ENCODE results near the gene NOVA1. TPM values are rescaled to one million over a fixed set of nuclear protein-coding genes. Genes with fewer than 3 reads are reported as not detected.

The NOVA1 gene
- total RNA-seq, 3 donors from 2014 or later (not counting 1 experiment from before 2014, with no cell fraction given): not detected

DNA sequence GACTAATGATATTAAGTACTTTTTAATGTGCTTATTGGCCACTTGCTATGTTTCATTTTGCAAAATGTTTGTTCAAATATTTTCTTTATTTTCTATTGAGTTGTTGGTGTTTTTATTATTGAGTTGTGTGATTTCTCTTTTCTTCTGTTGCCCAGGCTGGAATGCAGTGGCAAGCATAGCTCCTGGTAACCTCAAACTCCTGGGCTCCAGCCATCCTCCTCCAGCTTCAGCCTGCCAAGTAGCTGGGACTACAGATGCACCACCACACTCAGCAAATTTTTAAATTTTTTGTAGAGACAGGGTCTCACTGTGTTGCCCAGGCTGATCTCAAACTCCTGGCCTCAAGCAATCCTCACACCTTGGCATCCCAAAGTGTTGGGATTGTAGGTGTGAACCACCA, 199.2 kb downstream of the NOVA1 start:
- no peak overlapping the region for H3K4me3 Mint-ChIP-seq
- DNase-seq: no peak
- H3K9me3 ChIP-seq (ENCODE audit: control insufficient read depth, insufficient read depth, low read length): peaks cover 3% of the 10 kb centered on the region
- no peaks in the 10 kb centered on the region for H3K36me3 Mint-ChIP-seq
- H3K4me1 Mint-ChIP-seq: no peaks in the 10 kb centered on the region
- no peak for ATAC-seq
- no peak overlapping the region for H3K27ac ChIP-seq (ENCODE audit: low read length)
- no peaks in the 10 kb centered on the region for H3K36me3 ChIP-seq (ENCODE audit: control insufficient read depth, insufficient read depth, low read length)
- no peaks in the 10 kb centered on the region for H3K4me1 ChIP-seq (ENCODE audit: control insufficient read depth, insufficient read depth, low read length)
- H3K27ac Mint-ChIP-seq: no peak overlapping the region
- intact Hi-C loops (cut with micrococcal nuclease): no loop called here
- TF ChIP-seq, protein P1, sequence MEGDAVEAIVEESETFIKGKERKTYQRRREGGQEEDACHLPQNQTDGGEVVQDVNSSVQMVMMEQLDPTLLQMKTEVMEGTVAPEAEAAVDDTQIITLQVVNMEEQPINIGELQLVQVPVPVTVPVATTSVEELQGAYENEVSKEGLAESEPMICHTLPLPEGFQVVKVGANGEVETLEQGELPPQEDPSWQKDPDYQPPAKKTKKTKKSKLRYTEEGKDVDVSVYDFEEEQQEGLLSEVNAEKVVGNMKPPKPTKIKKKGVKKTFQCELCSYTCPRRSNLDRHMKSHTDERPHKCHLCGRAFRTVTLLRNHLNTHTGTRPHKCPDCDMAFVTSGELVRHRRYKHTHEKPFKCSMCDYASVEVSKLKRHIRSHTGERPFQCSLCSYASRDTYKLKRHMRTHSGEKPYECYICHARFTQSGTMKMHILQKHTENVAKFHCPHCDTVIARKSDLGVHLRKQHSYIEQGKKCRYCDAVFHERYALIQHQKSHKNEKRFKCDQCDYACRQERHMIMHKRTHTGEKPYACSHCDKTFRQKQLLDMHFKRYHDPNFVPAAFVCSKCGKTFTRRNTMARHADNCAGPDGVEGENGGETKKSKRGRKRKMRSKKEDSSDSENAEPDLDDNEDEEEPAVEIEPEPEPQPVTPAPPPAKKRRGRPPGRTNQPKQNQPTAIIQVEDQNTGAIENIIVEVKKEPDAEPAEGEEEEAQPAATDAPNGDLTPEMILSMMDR (IDR thresholded peaks at IDR 0.05): no peak
- H3K27me3 Mint-ChIP-seq (ENCODE audit: low read depth in 2 of 2): no peaks in the 10 kb centered on the region
- H3K9me3 Mint-ChIP-seq: peaks cover 3 to 5% of the 10 kb centered on the region in 2 donors
- H3K4me3 ChIP-seq (ENCODE audit: low read length): no peak overlapping the region
- no peaks in the 10 kb centered on the region for H3K27me3 ChIP-seq (ENCODE audit: control insufficient read depth, insufficient read depth, low read length)
